HG02981 (cell line): ENCODE measurements around the gene C16orf90.

Experiments
- ATAC-seq: cut with Tn5 transposase; IDR thresholded peaks from one replicate; pipeline ENCODE4 v1.9.1; 2021; ENCODE audit warnings: mild to moderate bottlenecking, moderate library complexity; ENCODE audit not compliant: unreplicated experiment

Gene C16orf90

GRCh38 chr16:3467921-3468320, 27.4 kb downstream of the C16orf90 start:
- no peak for ATAC-seq

GRCh38 chr16:3467182-3467581, 28.1 kb downstream of the C16orf90 start:
- ATAC-seq = no peak

- no peak for ATAC-seq
Observed at GRCh38 chr16:3465911-3466584, 29.2 kb downstream of the C16orf90 start.

GRCh38 chr16:3465301-3465700, 30.0 kb downstream of the C16orf90 start:
- no peak for ATAC-seq

GRCh38 chr16:3461151-3461550, 34.1 kb downstream of the C16orf90 start:
- ATAC-seq = no peak

- no peak for ATAC-seq
Observed at GRCh38 chr16:3460585-3460984, 34.7 kb downstream of the C16orf90 start.

- no peak for ATAC-seq
Observed at GRCh38 chr16:3460121-3460520, 35.2 kb downstream of the C16orf90 start.

GRCh38 chr16:3459401-3460090, 35.7 kb downstream of the C16orf90 start:
- no peak for ATAC-seq

GRCh38 chr16:3458852-3459361, 36.4 kb downstream of the C16orf90 start:
- no peak for ATAC-seq

- ATAC-seq = peak; percentile 10
Observed at GRCh38 chr16:3458278-3458851, 36.9 kb downstream of the C16orf90 start.

GRCh38 chr16:3457434-3458252, 37.6 kb downstream of the C16orf90 start:
- ATAC-seq = peak; percentile 64

GRCh38 chr16:3454631-3455147, 40.6 kb downstream of the C16orf90 start:
- no peak for ATAC-seq

GRCh38 chr16:3454093-3454492, 41.2 kb downstream of the C16orf90 start:
- ATAC-seq = no peak

- ATAC-seq = peak; percentile 11
Observed at GRCh38 chr16:3444032-3444388, 51.3 kb downstream of the C16orf90 start.
